ENCODE data around the gene ACAT1.
"Not testable (repeated sequence)": the region's sequence is repeated elsewhere in the genome, so short reads cannot be mapped to it uniquely, and the experiment has no call there.

Gene ACAT1

DNA sequence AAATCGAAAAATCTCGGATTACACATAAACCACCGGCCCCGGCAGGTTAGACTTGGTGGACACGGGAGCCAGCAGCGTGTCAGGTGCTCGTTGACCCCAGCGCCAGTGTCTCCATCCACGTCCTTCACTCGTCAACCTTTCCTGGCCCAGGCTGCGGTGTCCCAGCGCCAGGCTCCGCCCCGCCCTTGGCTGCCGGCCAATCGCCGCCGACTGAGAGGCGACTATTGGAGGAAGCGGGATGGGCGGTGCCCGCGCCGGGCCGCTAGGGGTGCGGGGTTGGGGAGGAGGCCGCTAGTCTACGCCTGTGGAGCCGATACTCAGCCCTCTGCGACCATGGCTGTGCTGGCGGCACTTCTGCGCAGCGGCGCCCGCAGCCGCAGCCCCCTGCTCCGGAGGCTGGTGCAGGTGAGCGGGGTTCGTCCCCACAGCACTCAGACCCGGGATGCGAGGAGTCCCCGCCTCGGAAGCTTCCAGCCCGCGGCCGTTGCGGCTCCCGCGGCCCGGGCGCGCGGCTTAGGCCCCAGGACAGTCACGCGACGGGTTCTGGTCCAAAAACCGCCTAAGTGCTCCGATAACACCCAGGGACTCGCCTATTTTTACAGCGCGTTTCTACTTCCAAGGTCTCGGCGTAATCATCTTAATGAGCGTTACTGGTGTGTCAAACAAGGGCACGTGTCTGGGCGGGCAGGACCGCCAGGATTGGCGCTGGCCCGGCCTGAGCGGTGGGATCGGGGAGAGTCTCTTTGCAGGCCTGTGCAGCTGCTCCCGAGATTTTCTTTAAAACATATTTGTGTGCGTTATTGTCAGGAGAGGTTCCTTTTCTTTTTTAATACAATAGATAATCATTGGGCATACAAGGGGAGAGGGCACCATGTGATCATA is at the start of gene ACAT1:
Gene ACAT1, plus strand, starts transcription at position 294 of the 882 bp plus-strand sequence. Its CDS starts 40 bp downstream, at position 334.
- DNase-seq = peak; percentile 80 to 90

DNA sequence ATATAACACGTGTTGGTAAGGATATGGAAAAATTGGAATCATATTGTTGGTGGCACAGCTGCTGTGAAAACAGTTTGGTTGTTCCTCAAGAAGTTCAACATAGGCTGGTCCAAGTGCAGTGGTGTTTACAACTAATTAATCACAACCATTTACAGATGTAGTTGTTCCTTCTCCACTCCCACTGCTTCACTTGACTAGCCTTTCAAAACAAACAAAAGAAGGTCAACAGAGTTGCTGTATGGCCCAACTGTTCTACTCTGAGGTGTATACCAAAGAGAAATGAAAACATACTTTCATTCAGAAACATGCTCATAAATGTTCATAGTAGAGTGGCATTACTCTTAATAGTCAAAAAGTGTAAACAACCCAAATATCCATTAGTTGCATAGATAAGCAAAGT is 36.6 kb upstream of the ACAT1 start:
- DNase-seq = no peak

DNA sequence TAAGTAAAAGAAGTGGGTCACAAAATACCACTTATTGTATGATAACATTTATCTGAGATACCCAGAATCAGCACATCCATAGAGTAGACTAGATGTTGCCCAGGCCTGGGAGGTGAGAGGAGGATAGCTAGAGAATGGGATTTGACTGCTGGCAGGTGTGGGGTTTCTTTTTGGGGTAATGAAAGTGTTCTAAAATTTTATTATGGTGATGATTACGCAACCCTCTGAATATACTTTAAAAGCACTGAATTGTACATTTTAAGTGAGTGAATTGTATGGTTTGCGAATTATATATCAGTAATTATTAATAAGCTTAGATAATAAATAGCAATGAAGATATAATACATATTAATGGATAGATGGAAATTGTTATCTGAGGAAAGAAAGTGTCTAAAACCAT is 35.7 kb upstream of the ACAT1 start:
- no peak for DNase-seq

DNA sequence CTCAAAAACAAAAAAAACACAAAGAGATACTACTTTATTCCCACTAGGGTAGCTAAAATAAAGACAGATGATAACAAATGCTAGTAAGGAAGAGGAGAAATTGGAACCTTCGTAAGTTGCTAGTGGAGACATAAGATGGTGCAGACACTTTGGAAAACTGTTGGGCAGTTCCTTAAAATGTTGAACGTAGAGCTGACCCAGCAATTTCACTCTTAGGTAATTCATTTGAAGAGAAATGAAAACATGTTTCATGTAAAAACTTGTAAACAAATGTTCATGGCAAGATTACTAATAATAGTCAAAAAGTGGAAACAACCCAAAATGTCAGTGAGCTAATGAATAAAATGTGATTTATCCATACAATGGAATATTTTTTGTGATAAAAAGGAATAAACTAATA is 29.2 kb upstream of the ACAT1 start:
- DNase-seq = no peak

DNA sequence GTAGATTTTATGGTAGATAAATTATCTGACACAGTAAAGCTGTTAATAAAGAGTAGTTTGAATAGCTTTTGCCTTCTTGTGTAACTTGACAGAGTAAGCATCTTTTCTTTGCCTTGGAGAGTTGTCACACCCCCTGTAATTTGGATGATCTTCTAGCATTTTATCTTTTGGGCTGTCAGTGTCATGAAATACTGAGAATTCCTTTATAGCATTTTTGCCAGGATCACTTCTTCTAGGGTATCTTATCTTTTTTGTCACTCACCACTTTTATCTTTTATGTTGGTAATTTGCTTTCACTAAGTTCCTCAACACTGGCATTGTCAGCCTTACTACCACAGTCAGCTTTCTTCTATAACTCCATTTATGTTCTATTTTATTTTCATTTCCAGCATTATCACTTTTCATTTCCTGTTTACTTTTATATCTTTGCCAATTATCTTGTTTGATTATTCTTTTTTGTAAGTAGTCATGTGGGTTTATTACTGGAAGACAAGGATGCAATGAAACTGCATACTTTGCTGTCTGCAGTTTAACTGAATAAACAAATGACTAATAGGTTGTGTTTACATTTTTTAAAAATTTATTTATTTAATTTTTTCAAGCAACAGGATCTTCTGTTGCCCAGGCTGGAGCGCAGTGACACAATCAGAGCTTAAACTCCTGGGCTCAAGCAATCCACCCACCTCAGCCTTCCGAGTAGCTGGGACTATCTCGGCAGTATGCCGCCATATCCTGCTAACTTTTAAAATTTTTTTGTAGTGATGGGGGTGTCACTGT is 28.1 kb upstream of the ACAT1 start:
- DNase-seq = no peak

DNA sequence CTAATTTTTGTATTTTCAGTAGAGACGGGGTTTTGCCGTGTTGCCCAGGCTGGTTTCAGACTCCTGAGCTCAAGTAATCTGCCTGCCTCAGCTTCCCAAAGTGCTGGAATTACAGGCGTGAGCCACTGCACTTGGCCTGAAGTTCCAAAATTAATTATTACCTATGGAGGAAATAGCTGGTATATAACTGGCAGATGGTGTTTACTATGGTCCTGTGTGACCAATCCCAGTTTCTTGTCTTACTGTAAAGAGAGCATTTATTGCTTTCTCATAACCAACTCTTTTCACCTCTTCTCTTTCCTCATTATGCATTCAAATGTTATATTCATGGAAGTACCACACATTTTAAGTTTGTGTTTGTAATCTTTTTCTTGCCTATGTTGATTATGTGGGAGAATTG is 24.2 kb upstream of the ACAT1 start:
- no peak for DNase-seq

DNA sequence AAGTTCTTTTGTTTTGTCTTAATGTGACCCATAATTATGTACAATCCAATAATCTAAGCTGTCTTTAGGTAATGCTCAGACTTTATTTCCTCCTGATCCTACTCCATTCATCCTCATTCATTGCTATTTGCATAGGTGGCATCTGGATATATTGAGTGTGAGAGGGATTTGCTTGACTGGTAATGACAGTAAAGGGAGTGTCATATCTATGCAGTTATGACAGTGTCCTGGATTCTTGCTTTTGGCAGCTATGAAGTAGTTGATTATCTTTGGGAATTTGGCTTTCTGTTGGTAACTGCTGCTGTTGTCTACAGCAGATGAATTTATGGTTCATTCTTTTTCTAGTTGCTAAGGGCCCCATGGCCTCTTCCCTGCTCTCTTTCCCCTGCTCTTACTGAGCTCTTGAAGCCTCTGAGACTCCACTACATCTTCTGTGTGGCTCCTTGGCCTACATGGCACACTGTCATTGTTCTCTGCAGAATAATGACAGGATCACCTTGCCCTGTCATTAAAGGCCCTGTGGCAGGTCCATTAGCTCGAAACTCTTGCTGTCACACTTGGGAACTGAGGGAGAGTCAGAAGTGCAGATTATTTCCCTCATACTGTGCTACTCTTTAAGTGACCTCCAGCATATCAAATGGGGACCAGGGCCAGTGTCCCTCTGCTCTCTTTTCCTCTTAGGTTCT is 20.1 kb upstream of the ACAT1 start:
- no peak for DNase-seq

DNA sequence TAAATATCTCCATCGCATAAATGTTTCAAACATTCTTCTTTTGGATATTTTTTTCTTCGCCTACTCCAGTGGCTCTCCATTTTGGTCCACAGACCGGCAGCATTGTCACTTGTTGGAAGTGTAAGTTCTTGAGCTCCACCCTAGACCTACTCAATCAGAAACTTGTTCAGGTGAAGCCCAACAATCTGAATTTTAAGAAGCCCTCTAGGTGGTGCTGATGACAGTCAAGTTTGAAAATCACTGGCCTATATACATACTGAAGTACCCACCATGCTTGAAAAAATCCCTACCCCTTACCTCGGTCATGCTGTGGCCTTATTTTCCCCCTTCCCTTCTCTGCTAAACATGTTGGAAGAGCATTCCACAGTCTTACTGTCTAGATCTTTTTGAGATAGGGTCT is 10.2 kb upstream of the ACAT1 start:
- DNase-seq = no peak

DNA sequence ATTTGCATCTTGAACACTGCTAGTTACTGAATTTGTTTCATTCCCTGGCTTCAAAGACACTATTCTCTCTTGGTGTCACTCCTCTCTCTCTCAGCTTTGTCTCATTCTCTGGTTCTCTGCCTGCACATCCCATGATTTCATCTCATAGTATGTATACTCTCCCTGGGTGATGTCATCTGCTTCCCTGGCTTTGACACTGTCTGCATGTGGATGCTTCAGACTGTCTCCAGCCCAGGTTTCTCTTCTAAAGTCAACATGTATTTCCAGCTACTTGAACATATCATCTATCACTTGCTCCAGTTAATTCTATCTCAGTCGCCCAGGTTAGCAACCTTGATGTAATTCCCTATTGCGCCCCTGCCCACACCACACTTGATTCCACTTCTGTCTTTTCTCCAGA is 9.3 kb upstream of the ACAT1 start:
- DNase-seq = no peak

DNA sequence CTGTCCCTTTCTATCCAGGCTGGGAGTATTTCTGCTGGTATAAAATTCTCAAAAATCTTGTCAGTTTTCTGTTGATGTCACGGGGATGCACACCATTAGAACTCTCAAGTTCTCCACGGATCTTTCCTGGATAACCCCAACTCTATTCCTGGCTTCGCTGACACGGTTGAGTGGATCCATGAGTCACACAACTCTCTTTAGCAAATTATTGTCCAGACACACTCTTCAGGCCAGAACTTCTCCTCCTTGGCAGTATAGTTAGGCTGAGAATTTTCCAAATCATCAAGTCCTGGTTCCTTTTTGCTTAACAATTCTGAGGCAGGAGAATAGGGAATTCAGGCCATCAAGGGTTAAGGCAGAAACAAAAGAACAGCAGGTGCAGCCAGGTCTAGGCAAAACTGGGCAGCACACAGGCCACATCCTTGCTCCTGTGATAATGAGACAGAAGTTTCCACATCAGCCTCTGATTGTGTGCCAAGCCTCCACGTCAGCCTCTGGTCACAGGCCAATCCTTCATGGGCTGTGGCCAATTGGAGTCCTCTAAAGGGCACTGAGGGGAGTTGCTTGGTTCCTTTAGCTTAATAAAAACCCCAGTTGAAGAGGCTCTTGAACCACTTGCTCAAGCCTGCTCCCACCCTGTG is 5.7 kb upstream of the ACAT1 start:
- no peak for DNase-seq

DNA sequence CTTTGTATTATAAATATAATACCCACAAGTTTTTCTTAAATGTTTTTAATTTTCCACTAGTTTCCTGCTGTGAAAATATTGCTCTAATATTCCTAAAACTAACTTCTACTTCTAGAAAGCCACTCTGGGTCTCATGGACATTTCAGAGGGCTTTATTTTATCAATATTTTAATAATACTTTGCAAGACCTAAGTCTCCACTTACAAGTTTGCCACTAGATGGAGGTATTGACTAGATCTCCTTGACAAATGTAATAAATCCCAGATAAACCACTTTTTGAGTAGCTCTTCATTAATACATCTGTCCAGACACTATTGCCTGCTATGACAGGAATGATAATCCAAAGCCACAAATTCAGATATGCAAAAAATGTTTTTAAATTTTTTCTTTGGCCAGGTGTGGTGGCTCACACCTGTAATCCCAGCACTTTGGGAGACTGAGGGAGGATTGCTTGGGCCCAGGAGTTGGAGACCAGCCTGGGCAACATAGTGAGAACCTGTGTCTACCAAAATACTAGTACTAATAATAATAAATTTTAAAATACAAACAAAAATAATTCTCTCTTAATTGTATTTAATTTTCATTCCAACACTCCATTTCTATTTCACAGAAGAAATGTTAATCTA is 3.5 kb upstream of the ACAT1 start:
- DNase-seq = peak; percentile 82 to 90

DNA sequence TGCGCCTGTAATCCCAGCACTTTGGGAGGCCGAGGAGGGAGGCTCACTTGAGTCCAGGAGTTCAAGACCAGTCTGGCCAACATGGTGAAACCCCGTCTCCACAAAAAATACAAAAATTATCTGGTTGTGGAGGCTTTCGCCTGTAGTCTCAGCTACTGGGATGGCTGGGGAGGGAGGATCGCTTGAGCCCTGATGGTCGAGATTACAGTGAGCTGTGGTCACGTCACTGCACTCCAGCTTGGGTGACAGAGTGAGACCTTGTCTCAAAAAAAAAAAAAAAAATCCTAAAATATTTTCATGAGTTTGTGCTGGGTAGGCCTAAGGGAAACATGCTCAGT is 462 bp upstream of the ACAT1 start:
- not testable (repeated sequence) for DNase-seq

DNA sequence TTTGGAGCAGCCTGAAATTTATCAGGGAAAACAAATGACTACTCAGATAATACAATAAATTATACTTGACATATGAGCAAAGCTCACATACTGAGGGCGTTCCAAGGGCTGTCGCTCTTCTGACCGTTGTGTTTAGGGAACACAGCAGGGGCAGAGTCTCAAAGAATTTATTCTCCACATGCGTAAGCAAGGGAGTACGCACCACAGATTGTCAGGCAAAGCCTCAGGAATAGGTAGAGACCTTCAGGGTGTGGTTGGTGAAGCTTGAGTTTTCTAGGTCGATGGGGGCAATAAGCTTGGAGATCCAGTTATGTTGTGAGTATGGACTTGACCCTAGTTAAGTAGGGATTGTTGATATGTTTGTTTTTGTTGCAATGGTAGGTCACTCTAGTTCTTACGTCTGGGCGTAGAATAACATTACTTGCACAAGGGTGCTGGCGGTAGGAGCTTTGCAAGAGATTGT is 830 bp downstream of the ACAT1 start:
- DNase-seq = no peak

DNA sequence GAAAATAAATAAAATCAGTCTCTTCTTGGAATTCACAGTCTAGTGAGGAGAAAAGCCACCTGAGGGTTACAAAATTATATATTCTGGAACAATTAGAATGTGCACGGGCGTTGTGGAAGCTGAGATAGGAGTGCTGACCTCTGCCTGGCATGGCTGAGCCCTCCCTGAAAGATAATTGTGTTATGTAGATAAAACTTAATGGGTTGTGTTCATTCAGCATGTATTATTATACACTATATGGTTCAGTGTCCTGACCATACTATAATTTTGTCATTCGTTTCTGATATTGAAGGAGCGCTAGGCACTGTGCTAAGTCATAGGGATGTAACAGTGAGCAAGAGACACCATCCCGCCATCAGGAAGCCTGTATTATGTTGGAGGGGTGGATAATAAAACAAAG is 3.7 kb downstream of the ACAT1 start:
- no peak for DNase-seq

DNA sequence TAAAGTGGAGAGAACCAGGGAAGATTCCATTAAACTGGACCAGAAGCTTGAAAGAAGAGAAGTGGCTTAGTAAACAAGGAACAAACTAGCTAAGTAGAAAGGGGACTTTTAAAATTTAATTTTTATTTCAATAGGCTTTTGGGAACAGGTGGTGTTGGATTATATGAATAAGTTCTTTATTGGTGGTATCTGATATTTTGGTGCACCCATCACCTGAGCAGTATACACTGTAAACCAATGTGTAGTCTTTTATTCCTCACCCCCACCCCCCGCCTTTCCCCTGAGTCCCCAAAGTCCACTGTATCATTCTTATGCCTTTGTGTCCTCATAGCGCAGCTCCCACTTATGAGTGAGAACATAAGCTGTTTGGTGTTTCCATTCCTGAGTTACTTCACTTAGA is 7.4 kb downstream of the ACAT1 start:
- no peak for DNase-seq

DNA sequence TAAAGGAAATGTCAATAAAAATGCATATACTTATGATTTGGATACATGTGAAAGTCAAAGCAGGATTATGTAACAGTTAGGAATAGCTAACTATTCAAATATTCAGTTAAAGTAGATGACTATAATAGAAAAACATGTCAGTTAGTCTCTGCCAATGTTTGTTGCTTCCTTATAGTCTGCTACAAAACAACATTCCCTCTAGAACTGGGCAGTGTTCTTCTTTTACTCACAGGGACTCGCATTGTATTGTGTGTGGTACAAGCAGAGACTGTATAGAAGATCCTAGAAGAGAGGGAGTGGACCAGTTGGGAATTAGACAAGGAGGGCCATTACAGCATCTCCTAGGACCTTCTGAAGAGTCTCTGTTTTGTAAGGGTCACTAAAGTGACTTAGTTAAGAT is 10.6 kb downstream of the ACAT1 start:
- DNase-seq = no peak

DNA sequence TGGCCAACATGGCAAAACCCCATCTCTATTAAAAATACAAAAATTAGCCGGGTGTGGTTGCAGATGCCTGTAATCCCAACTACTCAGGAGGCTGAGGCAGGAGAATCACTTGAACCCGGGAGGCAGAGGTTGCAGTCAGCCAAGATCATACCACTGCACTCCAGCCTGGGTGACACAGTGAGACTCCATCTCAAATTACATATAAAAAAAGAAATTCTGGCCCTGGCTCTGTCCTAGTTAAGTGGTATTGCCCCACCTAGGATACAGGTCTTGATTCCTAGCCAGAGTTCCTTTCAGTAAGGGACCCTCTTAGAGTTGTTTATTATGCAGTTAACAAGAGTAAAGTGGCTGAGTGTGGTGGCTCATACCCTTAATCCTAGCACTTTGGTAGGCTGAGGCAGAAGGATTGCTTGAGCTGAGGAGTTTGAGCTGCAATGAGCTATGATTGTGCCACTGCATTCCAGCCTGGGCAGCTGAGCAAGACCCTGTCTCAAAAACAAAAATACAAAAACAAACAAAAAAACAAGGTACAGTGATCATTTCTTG is 11.7 kb downstream of the ACAT1 start:
- DNase-seq = not testable (repeated sequence)

DNA sequence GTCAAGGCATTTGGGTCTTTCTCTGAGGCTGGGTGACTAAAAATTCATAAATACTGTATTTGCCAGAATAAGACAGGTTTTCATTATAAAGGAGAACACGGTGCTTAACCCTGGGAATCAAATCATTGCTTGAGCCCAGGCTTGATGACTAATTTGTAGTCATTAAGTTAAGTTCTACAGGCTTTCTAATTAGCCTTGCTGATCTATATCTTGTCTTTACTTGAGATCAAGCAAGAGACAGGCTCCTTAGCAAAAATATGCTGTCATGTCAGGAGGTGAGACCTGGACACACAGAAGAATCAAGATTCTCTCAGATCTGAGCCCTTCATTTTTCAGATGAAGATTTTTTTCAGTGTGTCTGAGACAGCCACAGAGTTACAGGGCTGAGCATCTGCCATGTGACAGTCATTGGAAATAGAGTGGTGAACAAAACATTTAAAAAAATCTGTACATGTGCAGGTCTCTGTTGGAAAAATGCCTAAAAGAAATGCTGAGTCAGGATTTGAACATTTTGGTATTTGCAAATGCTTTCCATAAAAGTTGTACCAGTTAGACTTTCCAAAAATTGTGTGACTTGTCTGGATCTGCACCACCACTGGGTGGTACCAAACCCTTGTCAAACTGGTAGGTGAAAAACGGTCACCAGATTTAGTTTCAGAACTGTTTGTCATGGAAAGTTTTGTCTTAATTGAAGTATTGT is 14.6 kb downstream of the ACAT1 start:
- peak; percentile 32 to 36 for DNase-seq

DNA sequence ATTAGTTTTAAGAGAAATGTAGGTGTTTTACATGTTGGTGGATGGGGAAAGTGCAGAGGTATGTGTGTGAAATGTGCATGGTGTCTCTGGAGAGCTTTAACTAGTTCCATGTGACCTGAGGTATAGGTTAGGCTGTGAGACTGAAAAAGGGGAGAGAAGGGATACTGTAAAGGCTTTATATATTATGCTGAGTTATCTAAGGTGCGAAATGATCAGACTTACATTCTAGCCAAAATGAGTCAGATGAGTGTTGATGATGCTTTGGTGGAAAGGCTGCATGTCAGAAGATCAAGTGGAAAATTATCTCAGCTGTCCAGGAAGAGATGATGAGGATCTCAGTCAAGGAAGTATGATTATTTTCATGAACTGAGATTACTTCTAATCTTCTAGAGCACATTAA is 15.8 kb downstream of the ACAT1 start:
- DNase-seq = no peak

DNA sequence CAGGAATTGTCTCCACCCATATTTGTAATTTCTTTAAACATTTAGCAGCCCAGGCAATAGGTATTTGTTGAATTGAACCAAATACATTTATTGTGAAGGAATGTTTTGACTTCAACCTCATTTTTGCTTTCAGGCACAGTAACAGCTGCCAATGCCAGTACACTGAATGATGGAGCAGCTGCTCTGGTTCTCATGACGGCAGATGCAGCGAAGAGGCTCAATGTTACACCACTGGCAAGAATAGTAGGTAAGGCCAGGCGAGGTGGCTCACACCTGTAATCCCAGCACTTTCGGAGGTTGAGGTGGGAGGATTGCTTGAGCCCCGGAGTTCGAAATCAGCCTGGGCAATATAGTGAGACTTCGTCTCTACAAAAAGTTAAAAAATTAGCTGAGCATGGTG is 20.9 kb downstream of the ACAT1 start:
- no peak for DNase-seq

DNA sequence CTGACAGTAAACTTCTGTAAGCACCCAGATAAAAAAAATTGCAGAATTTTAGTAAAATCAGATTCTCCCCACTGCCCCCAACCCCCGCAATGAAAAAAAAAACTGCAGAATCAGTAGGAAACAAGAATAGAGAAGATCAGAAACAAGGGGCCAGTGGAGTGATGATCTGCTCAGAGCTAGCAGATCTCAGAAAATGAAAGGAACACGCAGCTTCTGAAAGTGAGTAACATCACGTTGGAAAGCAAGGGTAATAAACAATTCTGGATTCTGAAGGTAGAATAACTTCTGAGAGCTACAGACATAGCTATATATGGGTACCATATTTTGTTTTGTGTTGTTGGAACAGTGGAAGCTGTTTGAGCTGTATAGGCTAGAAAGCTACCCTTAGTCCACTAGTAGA is 23.2 kb downstream of the ACAT1 start:
- no peak for DNase-seq

DNA sequence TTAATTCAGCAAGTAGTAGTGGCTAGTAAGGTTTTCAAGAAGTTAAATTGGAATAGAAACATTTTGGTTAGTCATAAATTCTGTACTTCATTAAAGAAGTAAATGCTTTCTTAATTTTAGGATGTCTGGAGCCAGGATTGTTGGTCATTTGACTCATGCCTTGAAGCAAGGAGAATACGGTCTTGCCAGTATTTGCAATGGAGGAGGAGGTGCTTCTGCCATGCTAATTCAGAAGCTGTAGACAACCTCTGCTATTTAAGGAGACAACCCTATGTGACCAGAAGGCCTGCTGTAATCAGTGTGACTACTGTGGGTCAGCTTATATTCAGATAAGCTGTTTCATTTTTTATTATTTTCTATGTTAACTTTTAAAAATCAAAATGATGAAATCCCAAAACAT is 25.8 kb downstream of the ACAT1 start:
- DNase-seq = no peak
